GM21619 (cell line): Measurements from ENCODE around the gene PGD.
"Not testable (repeated sequence)": the region's sequence is repeated elsewhere in the genome, so short reads cannot be mapped to it uniquely, and the experiment has no call there.

Source experiments
- ATAC-seq: cut with Tn5 transposase; IDR thresholded peaks from one replicate; pipeline ENCODE4 v1.9.1; 2021; ENCODE audit not compliant: unreplicated experiment

The PGD gene

DNA sequence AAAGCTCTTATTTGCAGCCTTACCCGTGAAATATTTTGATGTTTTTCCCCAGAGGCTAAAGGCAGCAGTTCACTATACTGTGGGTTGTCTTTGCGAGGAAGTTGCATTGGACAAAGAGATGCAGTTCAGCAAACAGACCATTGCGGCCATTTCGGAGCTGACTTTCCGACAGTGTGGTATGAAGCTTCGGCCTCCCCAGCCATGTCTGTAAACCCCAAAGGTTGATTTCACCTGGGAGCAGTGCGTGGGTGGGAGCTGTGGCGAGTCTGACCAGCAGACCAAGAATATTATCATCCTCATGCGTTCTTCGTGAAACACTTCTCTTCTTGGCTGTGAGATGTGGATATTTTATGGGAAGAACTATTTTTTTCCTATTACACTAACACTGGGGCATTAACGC, 34.9 kb downstream of the PGD start:
- no peak for ATAC-seq

DNA sequence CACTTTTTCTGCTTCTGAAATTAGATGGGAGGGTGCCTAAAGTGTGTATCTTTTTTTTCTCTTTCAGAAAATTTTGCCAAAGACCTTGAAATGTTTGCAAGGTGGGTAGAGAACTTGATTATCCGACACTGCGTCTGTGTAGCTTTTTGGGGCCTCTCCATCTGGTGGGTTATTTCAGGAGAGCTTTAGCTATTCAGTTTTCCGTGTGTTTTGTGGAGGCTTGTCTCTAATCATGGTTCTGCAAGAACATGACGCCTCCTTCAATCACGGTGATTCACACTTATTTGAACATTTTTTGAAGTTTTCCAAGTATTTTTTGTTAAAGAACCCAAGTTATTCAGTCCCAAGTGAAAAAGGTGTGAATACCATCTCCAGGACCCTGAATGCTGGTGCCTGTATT, 35.7 kb downstream of the PGD start:
- no peak for ATAC-seq

DNA sequence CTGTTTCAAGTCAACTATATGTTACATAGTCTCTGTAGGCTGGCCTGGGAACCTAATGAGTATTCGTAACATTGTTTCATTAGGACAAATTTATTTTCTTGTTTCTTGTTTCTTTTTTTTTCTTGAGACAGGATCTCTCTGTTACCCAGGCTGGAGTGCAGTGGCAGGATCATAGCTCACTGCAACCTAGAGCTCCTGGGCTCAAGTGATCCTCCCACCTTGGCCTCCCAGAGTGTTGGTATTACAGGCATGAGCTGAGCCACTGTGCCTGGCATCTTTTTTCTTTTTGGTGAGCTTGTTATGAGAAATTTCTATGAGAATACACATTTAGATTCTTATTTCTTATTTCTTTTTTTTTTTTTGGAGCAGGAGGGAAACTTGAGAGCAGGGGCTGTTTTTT, 38.2 kb downstream of the PGD start:
- no peak for ATAC-seq

DNA sequence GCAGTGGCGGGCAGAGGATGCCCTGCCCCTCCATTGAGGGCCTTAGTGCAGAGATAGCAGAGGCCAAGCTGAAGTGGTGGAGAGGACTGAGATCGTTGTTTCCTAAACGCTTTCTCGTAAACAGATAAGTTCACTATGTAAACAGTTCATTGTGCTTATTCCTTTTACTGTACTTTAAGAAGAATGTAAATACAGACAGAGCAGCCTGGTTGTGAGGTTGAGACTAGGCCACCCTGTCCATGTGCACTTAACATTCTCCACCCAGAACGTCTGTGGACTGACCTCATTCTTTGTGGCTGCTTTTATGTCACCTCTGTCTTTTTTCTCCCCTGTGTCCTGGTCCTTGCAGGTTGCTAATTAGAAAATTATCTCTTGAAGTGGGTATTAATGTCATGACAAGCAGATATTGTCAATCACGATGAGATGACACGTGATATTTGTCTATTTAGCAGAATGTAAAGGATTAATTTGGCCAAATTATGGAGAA, 39.9 kb downstream of the PGD start:
- no peak for ATAC-seq

DNA sequence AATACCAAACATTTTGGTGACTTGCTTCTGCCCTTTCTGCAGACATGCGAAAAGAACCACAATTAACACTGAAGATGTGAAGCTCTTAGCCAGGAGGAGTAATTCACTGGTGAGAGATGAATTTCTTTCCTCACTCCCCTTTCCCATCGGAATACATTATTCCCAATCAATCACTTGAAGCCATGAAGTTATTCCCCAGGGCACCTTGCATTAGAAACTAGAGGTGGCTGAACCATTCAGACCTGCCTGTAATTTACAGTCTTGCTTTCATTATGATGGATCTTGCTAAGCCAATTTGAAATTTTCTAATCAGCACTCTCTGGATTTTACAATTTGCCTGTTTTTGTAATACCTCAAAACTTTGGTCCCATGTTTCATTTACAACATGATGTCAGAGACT, 41.4 kb downstream of the PGD start:
- ATAC-seq = no peak

DNA sequence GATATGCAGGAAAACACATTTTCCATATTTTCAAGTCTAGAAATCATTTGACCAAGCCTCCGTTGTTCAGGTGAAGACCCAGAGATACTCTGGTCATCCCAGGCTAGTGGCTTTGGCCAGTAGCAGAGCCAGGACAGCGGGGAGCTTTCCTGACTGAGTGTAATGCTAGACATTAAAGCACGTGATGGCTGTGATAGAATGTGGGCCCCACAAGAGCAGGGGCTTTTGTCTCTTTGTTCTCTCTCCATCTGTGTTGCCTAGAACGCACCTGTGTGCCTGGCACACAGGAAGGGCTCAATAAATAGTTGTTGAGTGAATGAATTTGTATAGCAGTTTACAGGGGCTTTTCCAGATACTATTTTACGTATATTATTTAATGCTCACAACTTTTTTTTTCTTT, 41.9 kb downstream of the PGD start:
- ATAC-seq = no peak

DNA sequence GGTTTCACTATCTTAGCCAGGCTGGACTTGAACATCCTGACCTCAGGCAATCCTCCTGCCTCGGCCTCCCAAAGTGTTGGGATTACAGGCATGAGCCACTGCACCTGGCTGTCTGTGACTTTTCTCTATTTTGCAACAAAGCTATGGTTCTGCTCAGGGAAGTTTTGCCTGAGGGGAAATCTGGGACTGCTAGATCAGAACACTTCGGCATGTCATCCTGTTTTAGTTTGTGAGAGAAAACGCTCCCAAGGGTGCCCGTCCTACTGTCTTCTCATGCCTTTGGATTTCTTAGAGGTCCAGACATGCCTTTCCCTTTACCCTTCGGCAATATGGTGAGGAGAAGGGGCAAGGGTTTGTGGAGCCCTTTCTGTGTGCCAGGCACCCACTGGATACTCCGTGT, 45.4 kb downstream of the PGD start:
- no peak for ATAC-seq

DNA sequence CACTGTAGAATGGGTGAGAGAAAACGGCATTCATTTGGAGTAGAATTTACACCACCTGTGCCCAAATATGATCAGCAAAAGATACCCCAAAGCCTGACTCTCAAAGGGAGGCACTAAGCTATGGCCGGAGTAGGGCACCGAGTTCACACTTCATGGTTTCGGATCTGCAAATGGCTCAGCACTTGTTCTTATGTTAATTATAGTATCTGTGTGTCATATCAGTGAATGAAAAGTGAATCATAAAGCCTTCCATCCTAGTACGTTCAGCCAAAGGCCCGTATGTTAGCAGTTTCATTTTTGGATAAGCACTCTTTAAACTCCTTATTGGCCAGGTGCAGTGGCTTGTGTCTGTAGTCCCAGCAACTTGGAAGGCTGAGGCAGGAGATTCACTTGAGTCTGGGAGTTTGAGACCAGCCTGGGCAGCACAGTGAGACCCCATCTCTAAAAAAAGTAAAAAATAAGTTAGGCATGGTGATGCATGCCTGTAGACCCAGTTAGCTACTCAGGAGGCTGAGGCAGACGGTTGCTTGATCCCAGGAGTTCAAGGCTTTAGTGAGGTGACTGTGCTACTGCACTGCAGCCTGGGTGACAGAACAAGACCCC, 46.0 kb downstream of the PGD start:
- ATAC-seq = no peak

DNA sequence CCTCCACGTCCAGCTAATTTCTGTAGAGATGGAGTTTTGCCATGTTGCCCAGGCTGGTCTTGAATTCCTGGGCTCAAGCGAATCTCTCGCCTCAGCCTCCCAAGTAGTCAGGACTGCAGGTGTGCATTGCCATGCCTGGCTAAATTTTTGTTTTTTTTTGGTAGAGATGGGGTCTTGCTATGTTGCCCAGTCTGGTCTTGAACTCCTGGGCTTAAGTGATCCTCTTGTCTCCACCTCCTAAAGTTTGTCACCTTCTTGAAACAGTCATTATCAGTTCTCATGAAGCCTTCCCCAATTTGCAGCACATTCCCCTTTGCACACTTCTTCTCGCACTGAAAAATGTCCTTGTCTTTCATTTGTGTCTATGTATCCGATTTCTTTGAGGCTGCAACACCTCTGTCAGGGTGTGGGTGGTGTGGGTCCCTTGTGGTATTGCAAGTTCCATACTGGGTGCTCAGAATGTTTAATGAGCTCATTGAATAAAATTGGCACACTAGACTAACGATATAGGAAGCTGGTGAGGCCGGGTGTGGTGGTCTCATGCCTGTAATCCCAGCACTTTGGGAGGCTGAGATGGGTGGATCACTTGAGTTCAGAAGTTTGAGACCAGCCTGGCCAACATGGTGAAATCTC, 48.0 kb downstream of the PGD start:
- ATAC-seq = no peak

DNA sequence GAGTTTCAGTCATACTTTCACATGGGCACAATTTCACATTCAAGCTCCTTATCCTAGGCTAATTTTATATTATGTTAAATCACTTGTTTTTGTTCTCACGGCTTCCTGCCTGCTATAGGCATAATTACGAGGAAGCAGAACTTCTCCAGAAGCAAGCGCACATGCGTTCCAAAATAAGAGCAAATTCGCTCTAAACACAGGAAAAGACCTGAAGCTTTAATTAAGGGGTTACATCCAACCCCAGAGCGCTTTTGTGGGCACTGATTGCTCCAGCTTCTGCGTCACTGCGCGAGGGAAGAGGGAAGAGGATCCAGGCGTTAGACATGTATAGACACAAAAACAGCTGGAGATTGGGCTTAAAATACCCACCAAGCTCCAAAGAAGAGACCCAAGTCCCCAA, 50.9 kb downstream of the PGD start, which contains the start of gene CORT:
TSS of gene CORT (plus strand) at position 281 of the 400 bp plus-strand sequence. CDS start 193 bp downstream, outside the sequence.
- no peak for ATAC-seq

DNA sequence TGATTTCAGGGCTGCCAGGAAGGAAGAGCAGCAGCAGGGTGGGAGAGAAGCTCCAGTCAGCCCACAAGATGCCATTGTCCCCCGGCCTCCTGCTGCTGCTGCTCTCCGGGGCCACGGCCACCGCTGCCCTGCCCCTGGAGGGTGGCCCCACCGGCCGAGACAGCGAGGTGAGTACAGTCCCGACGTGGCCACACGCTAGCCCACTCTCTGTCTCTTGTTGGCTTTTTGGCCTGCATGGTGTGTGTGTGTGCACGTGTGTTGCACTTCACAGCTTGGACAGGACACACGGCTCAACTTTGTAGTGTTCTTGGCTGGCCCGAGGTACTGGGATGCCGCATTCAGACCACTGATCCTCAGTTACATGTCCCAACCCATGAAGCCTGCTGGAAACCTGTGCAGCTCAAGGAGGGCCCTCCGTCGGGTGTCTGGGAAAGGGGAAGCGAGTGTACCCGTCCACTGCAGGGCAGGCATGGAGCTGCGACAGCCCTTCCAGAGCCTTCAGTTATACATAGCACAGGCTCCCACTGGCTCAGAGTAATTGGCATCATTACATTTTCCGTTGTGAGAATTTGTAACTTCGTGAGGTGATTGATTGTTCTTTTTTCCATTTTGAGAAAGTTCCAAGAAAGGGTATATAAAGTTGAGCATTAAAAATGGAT, 51.4 kb downstream of the PGD start:
- ATAC-seq = no peak

DNA sequence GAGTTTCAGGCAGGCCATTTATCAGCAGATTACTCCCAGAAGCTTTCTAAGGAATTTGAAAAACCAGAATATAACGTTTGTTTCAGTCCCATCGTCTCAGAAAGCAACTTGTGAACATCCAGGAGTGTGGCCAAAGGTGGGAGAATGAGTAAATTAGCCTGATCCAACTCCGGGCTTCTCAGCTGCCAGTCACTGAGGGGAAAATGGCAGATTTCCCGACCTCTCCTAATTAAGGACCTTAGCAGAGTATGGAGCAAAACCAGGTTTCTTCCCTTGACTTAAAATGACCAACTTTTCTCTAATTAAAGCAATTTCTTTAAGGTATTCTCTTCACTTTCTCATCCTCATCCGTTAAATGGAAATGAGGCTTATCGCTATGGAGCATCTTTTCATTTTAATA, 52.0 kb downstream of the PGD start:
- ATAC-seq = no peak

DNA sequence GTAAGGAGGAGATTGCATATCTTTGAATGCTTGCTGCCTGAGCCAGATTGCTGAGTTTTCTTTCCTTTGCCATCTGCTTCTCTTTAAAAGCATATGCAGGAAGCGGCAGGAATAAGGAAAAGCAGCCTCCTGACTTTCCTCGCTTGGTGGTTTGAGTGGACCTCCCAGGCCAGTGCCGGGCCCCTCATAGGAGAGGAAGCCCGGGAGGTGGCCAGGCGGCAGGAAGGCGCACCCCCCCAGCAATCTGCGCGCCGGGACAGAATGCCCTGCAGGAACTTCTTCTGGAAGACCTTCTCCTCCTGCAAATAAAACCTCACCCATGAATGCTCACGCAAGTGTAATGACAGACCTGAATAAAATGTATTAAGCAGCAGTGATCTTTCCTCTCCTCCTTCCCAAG, 52.4 kb downstream of the PGD start:
- no peak for ATAC-seq

DNA sequence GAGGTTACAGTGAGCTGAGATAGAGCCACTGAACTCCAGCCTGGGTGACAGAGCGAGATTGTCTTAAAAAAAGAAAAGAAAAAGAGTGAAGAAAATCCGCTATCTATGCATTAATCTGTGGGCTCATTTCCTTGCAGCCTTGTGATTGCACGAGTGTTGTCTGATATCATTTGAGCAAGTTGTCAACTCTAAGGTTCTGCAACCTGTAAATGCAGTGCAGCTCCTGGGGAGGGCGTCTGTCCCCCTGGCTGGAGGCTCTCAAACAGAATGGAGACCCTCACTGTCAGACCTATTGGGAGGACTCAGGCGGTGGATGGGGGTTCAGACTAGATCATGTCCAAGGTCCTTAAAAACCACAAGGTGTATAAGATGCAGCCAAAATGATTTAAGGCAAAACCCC, 57.2 kb downstream of the PGD start:
- ATAC-seq = no peak

DNA sequence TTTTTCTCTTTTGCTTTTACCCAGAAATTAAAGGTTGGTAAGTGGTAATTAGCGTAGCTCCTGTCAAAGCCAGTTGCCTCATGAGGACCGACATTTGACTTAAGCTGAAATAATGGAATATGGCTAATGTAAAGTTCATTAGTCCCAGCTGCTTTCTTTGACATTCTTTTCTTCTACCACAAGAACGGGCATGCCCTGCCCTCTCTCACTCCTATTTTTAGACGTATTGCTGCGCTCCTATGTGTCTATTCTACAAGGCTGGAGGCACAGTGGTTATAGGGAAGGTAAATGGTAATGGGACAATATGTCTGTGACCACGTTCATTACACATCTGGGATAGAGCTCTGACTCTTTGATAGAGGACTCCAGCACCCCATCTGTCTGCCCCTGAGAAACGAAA, 57.8 kb downstream of the PGD start:
- ATAC-seq = no peak

DNA sequence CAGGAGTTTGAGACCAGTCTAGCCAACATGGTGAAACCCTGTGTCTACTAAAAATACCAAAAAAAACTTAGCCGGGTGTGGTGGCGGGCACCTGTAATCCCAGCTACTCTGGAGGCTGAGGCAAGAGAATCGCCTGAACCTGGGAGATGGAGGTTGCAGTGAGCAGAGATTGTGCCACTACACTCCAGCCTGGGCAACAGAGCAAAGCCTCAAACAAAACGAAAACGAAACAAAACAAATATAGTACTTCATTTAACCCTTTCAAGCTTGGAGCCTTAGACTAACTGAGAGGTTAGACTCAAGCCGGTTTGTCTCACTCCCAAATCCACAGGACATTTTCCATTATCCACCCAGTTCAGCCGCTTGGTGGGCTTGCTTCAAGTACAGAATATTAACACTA, 58.6 kb downstream of the PGD start:
- not testable (repeated sequence) for ATAC-seq

DNA sequence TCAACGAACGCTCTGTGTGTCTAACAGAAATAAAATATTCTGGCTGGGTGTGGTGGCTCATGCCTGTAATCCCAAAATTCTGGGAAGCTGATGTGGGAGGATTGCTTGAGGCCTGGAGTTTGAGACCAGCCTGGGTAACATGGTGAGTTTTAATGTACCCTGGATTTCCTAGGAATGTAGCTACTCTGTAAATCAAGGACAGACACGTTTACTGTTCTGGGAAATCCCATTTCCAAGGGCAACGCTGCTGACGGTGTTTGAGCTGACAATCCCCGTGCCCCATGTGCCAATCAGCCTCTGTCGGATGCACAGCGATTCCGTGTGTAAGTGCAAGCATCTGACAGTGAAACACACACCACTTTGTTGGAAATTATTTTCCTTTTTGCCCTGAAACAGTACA, 59.0 kb downstream of the PGD start:
- no peak for ATAC-seq

DNA sequence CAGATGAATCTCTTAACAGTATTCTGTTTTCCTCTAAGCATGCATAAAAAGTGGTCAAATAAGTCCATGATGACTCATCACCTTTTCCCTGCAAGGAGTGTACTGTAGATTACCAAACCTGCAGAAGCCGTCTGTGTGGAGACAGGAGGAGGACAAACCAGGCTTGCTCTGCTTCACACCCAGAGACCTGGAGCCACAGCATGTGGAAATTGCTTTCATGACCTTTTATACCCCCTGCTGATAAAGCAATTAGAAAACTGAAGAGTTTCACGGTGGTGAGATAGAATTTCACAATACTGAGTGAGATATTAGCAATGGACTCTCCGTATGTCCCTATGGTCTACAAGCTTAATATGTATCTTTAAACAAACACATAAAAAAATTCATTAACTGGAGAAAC, 60.3 kb downstream of the PGD start:
- no peak for ATAC-seq

DNA sequence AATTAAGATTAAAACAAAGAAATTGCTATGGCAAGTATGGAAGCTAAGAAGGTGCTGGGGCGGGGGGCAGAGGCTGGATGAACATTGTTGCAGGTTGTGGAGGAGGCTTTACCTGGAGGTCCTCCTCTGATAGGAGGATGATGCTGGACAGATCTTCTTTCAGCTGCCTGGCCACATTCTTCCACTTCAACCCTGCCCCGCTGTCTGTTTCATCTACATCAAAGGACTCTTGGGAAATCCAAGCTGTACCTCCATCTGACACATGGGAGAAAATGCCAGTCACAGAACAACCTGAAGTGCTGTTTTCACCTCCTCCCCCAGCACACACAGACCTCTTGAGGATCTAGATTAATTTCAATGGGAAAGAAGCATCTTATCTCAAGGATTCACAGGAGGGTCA, 68.2 kb downstream of the PGD start:
- no peak for ATAC-seq

DNA sequence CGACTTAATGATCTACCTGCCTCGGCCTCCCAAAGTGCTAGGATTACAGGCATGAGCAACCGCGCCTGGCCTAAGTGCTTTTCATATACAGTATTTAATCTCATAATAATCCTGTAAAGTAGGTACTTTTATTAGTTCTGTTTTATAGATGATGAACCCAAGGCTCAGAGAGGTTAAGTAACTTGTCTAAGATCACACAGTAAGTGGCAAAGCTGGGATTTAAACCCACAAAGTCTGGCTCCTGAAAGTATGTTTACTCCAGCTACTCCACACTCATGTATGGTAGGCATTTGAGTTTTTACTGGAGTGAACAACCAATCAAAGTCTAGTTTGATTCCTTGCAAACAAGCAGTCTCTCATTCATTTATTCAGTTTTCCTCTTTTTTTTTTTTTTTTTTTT, 71.2 kb downstream of the PGD start:
- ATAC-seq = no peak
